ACHN (cell line): ENCODE measurements around the gene ABHD15.

Source experiments
- DNase-seq: peaks from one replicate; pipeline ENCODE4 v3.0.0-alpha.2; 2015
- in situ Hi-C: cut with HindIII; loops from 2 replicates; pipeline ENCODE4 v1.10.0; 2017; ENCODE audit warnings: low sequenced_read_pairs, low pct_ligation_motif_present, low pct_unique_long_range_greater_than_20kb

Gene ABHD15

GRCh38 chr17:29566473-29567303 lies at the start of gene ABHD15:
ABHD15 (minus strand) TSS chr17:29567037; CDS start chr17:29566966, 71 bp downstream.
- in situ Hi-C loops = no loop called here
- peak; percentile 88 for DNase-seq

DNA sequence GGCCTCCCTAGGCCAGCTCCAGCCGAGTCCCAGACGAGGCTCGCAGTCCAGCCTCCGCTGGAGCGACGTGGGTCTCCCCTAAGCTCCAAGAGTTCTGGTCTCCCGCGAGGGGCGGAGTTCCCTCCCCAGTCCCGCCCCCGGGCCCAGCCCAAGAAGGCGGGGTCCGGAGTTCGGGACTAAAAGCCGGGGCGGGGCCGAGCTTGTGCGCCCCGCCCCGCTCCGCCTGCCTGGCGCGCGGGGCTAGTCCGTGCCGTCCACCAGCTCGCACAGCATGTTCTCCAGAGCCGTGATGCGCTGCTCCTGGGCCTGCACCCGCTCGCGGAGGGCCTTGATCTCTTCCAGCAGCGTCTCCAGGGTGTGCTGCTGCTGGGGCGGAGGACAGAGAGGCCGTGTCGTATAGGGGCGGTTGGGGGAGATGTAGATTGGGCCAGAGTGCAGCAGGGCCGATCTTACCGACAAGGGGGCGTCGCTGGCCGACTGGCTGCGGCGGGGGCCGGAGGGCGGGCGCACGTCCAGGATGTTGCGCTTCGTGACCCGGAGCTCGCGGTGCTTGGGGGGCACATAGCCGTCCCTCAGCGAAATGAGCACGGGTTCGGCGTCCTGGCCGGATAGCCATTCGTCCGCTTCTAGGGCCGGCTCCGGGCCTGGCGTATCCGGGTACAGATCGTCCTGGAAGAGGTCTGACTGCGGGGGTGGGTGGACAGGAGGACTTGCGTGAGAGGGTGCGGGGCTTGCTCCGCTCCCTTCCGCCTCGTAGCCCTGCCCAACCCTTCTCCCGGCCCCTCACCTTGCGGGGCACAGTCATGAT lies 48.9 kb upstream of the ABHD15 start:
- DNase-seq = no peak
- in situ Hi-C loops = no loop called here

DNA sequence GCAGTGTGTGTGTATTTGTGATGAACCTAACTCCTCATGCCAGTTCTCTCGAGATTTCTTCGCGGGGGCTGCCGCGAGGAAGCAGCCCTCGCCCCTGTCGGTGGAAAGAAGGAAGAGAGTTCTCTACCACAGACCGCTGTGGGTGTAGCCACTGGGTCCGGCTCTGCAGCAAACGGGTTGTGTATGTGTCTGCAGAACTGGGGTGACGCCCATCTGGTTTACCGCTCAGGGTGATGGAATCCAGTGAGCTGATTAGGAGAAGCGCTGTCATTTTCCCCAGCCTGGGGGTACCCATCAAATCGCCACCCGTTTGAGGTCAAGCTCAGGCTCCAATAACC lies 48.2 kb upstream of the ABHD15 start:
- in situ Hi-C loops = no loop called here
- DNase-seq = no peak

DNA sequence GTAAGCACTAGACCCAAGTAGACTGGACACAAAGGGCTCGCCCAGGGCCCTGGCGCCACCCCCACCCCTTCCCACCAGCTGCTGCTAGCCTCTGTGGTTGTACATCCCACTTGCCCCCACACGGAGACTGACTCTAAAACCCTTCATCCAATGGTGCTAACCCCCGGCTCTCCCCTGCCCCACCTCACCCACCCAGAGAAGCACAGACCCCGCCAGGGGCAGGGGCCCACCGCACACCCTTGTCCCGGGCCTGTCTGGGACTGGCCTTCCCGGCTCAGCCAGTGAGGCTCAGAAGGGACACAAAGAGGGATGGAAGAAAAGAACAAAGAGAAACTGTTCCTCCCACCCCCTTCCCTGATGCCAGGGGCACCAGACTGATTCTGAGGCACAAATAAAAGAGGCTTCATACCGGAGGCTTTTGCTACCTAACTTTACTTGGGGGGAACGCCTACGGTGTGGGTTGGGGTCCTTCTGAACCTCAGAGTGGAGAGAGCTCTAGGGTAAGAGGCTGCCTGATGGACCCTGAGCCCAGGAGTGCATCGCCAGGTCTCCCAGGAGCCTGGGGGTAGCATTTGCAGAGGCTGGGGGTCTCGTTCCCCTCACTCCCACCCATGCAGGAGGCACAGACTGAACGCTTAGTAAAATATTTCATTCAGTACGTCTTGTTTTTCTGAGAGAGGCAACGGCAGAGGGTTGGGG lies 47.7 kb upstream of the ABHD15 start:
- in situ Hi-C loops = no loop called here
- DNase-seq = no peak

GRCh38 chr17:29613856-29614255 lies 47.0 kb upstream of the ABHD15 start:
- no peak for DNase-seq

DNA sequence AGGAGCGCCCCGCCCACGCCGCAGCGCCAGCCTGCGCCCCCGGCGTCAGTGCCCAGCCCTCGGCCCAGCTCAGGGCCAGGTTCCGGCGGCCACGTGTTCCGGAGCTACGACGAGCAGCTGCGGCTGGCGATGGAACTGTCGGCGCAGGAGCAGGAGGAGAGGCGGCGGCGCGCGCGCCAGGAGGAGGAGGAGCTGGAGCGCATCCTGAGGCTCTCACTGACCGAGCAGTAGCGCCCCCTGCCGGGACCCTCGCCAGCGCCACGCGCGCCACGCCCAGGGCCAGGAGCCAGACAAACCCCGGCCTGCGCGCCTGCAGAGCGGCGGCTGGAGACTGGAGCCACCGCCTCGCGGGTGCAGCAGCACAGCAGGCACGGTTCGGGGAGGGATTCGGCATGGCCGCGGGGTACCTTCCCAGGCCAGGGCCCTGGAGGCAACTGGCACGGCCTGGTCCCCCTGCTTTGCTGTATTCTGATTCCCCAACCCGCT lies 46.6 kb upstream of the ABHD15 start:
- DNase-seq = no peak
- in situ Hi-C loops = no loop called here

More at GRCh38 chr17:29613856-29614255, 47.0 kb upstream of the ABHD15 start:
- in situ Hi-C loops = no loop called here

GRCh38 chr17:29612404-29613280 lies 45.8 kb upstream of the ABHD15 start:
- in situ Hi-C loops = no loop called here
- DNase-seq = no peak

DNA sequence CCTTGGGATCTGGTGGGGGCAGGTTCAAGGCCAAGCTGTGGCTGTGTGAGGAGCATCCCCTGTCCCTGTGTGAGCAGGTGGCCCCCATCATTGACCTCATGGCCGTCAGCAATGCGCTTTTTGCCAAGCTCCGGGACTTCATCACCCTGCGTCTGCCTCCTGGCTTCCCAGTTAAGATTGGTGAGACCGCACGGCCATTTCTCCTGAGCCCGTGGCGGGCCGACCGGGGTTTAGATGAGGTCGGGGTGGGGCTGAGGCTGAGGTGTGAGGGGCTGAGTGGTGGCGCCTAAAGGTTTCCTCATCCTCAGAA lies 45.2 kb upstream of the ABHD15 start:
- in situ Hi-C loops = no loop called here
- no peak for DNase-seq

DNA sequence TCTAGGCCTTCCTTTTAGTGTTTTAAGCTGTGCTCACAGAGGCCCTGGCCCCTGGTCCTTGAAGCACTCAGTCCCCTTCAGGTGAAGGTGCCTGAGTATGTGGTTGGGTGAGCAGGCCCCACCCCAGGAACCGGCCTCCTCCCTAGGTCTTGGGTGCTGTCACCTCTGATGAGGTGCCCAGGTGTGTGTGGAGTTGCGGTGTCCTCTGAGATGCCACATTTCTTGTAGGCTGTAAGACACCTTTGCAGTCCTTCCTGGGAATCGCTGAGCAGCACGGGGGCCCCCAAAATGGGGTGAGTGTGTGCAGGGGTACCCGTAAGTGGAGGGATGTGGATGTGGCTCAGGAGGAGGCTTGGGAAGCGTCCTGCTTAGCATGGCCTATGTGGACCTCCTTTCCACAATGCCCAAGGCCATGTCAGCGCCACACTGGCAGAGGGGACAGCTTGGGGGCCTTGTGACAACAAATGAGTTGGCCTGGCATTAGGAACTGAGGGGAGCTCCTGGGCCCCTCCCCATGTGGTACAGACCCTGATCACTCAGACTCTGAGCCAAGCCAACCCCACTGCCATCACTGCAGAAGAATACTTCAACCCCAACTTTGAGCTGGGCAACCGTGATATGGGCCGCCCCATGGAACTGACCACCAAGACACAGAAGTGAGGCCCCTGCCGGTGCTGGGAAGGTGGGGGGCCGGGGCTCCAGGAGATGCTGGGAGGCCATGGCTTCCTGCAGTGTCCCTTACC lies 44.7 kb upstream of the ABHD15 start:
- in situ Hi-C loops = no loop called here
- no peak for DNase-seq

DNA sequence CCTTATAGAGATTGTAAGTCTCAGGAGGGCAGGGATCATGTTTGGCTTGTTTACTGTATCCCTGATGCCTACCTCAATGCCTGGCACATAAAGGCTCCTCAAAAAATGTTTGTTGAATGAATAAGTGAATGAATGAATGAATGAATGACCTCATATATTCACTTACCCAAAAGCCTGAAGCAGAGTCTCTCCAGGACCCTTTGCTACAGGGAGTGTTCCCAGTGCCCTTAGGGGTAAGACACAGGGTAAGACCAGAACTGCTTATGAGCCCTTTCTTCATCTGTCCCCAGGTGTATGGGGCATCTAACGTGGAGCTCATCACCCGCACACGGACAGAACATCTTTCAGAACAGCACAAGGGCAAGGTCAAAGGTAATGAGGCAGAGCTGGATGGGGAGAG lies 43.6 kb upstream of the ABHD15 start:
- in situ Hi-C loops = no loop called here
- DNase-seq = no peak

DNA sequence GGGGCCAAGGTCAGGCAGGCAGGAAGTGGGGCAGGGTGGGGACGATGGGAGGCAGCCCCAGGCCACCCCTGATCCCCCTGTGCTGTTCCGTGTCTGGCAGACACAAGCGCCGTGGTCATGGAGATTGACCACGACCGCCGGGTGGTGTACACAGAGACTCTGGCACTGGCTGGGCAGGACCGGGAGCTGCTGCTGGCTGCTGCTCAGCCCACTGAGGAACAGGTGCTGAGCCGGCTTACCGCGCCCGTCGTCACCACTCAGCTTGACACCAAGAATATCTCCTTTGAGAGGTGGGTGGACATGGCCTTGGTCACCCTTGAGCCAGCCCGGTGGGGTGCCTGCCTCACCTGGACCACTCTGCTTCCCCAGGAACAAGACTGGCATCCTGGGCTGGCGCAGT lies 42.1 kb upstream of the ABHD15 start:
- DNase-seq = no peak
- in situ Hi-C loops = no loop called here

GRCh38 chr17:29607557-29608195 lies 40.8 kb upstream of the ABHD15 start:
- DNase-seq = no peak
- in situ Hi-C loops = no loop called here

DNA sequence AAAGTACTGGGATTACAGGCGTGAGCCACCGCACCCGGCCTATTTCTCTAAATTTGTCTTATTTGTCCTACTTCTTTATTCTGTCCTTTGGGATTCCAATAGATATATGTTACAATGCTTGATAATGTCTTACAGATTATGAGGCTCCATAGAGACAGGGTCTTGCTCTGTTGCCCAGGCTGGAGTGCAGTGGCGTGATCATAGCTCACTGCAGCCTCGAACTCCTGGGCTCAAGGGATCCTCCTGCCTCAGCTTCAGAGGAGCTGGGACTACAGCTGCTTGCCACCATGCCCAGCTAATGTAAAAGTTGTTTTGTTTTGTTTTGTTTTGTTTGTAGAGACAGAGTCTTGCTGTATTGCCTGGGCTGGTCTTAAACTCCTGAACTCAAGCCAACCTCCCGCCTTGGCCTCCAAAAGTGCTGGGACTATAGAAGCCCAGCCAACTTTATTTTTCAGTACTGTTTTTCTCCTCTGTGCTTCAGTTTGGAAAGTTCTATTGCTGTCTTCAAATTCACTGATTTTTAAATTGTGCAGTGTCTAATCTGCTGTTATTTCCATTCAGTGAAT lies 36.4 kb upstream of the ABHD15 start:
- no peak for DNase-seq
- in situ Hi-C loops = no loop called here

DNA sequence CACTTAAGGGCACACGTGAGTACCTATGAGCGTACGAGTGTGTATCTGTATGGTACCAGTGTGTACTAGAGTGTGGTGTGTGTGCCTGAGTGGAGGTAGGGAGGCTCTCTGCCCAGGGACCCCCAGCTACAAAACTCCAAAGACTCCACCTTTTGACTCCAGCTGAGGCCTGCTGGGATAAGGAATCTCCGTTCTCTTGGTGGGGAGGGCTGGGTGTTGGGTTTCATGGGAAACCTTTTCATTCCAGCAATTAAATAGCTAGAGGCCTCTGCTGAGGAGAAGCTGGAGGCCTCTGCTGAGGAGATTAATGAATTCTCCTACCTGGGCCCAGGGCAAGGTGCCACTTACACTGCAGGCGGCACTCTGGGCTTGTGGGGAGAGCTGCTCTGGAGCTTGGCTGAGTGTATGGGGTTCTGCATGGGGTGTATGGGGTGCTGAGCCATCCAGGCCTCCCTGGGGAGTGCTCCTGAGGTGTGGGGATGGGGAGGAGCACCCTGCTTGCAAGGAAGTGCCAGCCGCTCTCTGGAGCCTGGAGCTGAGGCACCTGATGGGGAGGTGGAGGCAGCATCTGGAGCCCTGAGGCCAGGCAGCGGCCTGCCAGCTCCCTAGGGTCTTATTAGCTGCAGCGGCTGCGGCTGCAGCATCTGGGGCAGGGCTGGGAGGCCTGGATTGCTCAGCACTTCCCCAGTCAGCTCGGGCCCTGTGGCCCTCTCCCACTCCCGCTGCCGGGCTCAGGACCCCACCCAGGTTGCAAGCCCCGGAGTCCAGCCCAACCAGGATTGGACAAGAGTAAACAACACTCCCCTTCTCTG lies 30.7 kb upstream of the ABHD15 start:
- no peak for DNase-seq
- in situ Hi-C loops = no loop called here

DNA sequence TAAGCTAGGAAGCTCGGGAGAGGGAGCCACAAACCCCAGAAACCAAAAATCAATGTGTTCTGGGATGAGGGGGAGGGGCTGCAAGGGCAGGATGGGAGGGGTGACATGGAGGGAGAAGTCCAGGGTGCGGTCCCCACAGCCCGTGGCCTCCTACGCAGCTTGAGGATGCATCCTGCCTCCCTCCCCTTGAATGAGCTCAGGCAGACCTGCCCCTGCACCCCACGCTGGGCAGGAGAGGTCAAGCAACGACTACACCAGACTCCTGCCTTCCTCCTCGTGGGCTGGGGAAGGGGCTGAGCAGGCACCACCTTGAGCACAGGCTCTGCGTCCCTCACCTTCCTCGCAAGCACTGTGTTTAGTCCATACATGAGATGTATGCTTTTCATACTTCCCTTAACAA lies 30.0 kb upstream of the ABHD15 start:
- DNase-seq = no peak
- in situ Hi-C loops = no loop called here

DNA sequence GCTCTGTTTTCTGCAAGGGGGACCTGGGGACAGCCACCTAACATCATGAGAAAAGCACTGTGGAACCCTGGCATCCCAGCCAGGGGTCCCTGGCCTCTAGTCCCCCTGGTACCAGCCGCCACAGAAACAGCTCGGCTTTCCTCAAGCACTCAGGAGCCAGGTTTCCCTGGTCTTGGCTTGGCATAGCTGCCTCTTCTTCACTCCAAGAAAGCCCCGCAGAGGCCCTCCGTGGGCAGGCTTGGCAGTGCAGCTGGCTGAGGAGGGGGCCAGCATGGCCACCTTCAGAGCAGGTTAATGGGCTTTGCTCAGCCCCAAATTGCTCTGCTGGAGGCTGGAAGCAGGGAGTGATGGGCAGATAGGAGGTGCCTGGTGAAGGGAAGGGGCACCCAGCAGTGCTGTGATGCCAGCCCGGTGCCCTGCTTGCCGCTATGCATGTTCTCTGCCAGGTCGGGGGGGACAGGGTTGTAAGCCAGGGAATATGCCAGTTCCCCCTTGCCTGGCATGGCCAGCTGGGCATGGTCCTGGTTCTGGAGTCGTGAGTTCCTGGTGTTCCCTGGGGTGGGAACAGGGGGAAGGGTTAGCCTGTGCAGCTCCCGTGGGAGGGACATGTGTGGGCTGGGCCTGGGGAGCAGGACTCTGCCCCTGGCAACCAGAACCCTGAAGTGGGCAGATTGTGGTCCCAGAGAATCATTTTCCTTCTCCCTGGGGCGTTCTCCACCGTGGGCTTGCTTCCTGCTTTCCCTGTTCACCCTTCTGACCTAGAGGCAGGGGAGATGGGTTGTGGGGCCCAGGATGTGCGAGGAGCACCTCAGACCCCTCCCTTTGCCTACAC lies 29.3 kb upstream of the ABHD15 start:
- DNase-seq = no peak
- in situ Hi-C loops = no loop called here
